OCI-M2 (cell line): ENCODE measurements around the gene GLS2.
"Not testable (repeated sequence)": the region's sequence is repeated elsewhere in the genome, so short reads cannot be mapped to it uniquely, and the experiment has no call there.

Experiments used
- DNase-seq: peaks from one replicate; lab custom pipeline; 2025; ENCODE audit not compliant: unreplicated experiment; lab: John Stamatoyannopoulos, UW

GLS2 gene

GRCh38 chr12:56488041-56488955 is at the start of gene GLS2:
TSS of gene GLS2 (minus strand) at chr12:56488161. CDS start at chr12:56488118, 43 bp downstream.
- DNase-seq, result no peak

DNA sequence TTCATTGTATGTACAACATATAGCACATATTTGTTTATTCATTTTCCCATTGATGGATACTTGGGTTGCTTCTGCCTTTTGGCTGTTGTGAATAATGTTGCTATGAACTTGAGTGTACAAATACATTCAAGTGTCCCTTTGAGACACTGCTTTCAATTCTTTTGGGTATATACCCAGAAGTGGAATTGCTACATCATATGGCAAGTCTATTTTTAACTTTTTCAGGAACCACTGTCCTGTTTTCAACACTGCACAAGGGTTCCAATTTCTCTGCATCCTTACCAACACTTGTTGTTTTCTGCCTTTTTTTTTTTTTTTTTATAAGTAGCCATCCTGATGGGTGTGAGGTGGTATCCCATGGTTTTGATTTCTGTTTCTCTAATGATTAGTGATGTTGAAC is 49.6 kb upstream of the GLS2 start:
- no peak for DNase-seq

- no peak for DNase-seq
Observed at GRCh38 chr12:56530390-56531055, 42.6 kb upstream of the GLS2 start.

DNA sequence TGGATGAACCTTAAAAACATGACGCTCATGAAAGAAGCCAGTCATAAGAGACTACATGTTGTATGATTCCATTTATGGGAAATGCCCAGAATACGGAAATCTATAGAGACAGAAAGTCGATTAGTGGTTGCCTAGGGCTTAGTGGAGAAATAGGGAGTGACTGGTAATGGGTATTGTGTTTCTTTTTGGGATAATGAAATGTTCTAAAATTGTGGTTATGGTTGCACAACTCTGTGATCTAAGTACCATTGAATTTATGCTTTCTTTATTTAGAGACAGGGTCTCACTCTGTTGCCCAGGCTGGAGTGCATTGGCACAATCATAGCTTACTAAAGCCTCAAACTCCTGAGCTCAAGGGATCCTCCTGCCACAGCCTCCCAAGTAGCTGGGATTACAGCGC is 41.7 kb upstream of the GLS2 start:
- no peak for DNase-seq

DNA sequence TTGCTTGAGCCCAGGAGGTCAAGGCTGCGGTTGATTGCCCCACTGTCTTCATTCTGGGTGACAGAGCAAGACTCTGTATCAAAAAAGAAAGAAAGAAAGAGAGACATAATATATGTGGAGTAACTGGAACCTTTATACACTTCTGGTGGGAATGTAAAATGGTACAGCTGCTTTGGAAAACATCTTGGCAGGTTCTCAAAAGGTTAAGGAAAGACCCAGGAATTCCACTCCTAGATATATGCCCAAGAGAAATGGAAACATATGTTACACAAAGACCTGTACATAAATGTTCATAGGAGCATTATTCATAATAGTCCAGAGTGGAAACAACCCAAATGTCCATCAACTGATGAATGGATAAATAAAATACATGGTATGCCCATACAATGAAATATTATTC is 40.9 kb upstream of the GLS2 start:
- DNase-seq, result no peak

GRCh38 chr12:56522411-56523193 is 34.6 kb upstream of the GLS2 start:
- DNase-seq, result peak; percentile 39

DNA sequence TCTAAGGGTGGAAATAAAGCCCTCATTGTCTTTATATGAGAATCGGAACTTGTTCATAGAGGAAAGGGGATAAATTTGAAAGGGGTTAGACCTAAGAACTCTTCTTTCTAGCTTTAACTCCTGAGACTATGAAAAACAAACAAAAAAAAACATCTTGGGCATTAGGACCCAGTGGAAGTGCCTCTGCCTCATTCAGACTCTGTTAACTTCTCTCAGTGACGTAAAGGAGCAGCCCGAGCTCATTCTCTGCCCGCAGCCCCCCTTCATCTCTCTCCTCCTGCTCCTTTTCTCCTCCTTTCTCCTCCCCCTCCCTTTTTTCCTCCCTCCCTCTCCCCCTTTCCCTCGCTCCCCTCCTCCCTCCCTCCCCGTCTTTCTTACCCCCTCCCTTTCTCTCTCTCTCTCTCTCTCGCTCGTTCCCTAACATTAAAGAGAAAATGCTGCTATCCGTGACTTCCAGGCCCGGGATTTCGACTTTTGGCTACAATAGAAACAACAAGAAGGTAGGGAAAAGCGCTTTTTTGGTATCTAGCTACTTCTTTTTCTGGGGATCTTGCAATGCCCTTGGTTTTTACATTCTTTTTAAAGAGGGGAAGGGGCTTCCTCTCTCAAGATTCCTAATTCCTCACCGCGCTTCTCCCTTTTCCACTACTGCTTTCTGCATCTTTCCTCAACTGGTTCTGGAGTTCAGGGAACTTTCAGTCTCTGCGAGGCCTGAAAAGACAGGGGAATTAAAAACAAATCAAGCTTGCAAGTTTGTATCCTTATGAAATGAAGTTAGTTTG is 33.8 kb upstream of the GLS2 start, which contains the start of gene RBMS2:
Gene RBMS2, plus strand, starts transcription at position 231 of the 782 bp plus-strand sequence. Its CDS starts 204 bp downstream, at position 435.
- DNase-seq, result no peak

DNA sequence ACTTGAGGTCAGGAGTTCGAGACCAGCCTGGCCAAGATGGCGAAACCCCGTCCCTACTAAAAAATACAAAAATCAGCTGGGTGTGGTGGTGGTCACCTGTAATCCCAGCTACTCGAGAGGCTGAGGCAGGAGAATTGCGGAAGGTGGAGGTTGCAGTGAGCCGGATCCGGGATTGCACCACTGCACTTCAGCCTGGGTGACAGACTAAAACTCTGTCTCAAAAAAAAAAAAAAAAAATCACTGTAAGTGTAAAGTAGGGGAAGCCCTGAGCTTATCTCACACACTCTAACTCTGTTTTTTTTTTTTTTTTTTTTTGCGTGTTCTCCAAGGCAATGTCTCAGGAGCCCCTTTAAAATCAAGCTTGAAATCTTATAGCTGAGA is 33.2 kb upstream of the GLS2 start:
- DNase-seq, result no peak

- no peak for DNase-seq
Observed at GRCh38 chr12:56520506-56520905, 32.5 kb upstream of the GLS2 start.

DNA sequence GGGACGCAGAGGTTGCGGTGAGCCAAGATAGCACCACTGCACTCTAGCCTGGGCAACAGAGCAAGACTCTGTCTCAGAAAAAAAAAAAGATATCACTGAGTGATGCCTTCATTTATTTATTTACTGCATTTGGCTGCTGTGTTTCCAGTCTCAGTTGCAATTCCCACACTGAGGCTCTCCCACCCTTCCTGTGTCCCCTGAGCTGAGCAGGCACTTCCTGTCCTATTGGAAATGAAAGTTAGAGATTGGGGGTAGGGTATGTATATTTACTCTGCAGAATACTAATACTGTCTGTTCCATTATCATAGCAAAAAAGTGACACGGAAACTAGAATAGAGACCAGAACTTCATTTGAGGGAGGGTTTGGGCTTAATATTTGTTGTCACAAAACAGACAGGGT is 32.1 kb upstream of the GLS2 start:
- DNase-seq, result no peak

DNA sequence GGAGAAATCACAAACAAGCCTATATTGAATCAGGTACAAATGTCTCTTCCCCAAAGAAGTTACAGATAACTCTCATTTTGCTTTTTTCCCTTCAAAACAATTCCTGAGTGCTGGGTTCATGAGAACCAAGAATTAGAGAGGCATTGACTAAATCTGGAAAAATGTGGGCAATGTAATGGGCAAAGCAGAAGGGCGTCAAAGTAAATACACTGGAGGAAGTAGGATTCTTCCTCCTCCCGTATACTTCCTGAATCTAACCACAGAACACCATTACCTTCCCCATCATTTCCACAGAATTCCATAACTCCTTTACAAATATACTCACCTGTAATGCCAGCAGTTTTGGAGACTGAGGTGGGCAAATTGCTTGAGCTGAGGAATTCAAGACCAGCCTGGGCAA is 30.6 kb upstream of the GLS2 start:
- DNase-seq, result no peak

DNA sequence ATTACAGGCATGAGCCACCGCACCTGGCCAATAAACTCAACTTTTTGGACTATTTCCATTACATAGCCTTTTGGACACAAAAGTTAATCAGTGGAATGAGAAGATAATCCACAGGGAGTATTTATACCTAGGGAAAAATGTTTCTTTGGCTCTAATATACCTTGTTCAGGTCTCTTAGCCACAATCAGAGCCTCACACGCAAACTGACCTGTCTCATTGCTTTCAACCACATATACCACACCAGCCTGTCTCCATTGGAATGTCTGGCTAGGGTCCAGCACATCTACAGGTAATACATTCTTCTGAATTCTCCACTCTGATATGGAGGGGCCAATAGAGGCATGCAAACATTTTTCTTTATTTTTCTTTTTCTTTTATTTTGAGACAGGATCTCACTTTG is 29.9 kb upstream of the GLS2 start:
- DNase-seq, result no peak

DNA sequence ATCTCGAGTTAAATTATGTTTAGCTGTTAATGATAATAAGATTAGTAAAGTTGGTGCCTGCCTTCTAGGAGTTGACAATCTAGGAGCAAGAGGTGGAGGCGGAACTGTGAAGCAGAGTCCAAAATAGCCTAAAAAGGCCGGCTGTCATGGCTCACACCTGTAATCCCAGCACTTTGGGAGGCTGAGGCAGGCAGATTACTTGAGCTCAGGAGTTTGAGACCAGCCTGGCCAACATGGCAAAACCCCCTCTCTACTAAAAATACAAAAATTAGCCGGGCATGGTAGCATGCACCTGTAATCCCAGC is 26.0 kb upstream of the GLS2 start:
- not testable (repeated sequence) for DNase-seq

GRCh38 chr12:56510786-56511185 is 22.8 kb upstream of the GLS2 start:
- no peak for DNase-seq

GRCh38 chr12:56499879-56500278 is 11.9 kb upstream of the GLS2 start:
- not testable (repeated sequence) for DNase-seq

GRCh38 chr12:56499452-56499851 is 11.5 kb upstream of the GLS2 start:
- DNase-seq, result not testable (repeated sequence)

GRCh38 chr12:56498126-56498902 is 10.4 kb upstream of the GLS2 start:
- not testable (repeated sequence) for DNase-seq

- DNase-seq, result not testable (repeated sequence)
Observed at GRCh38 chr12:56496704-56497103, 8.7 kb upstream of the GLS2 start.

GRCh38 chr12:56494481-56494880 is 6.5 kb upstream of the GLS2 start:
- DNase-seq, result not testable (repeated sequence)

DNA sequence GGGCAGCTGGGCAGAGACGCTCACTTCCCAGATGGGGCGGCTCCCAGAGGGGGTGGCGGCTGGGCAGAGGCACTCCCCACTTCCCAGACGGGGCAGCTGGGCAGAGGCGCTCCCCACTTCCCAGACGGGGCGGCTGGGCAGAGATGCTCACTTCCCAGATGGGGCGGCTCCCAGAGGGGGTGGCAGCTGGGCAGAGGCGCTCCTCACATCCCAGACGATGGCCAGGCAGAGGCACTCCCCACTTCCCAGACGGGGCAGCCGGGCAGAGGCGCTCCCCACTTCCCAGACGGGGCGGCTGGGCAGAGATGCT is 6.1 kb upstream of the GLS2 start:
- DNase-seq, result not testable (repeated sequence)
